Vagina (tissue), 2 donors: Measurements from ENCODE around the gene ITGA6. TPM values are rescaled to one million over a fixed set of nuclear protein-coding genes. Genes with fewer than 3 reads are reported as not detected.

Experiments
- DNase-seq, 2 donors: peaks; one replicate each; pipeline ENCODE4 v3.0.0-alpha.2; 2017; ENCODE audit errors: extremely low spot score in 2 of 2
- H3K27ac ChIP-seq: fragments of 200-600 bp; sonication (generic); one replicate; pipeline ENCODE4 v1.5.1; 2019
- H3K27me3 ChIP-seq: fragments of 200-600 bp; sonication (generic); one replicate; pipeline ENCODE4 v1.5.1; 2019
- H3K36me3 ChIP-seq, 2 donors: fragments of 200-600 bp; sonication (generic); one replicate each; pipeline ENCODE4 v1.5.1; 2017 to 2019
- H3K4me1 ChIP-seq: fragments of 200-600 bp; sonication (generic); one replicate; pipeline ENCODE4 v1.5.1; 2019
- H3K4me3 ChIP-seq, 2 donors: fragments of 200-600 bp; sonication (generic); 1 replicate in 1 of 2; 2 replicates in 1 of 2; pipeline ENCODE4 v1.5.1; 2016 to 2019
- H3K9me3 ChIP-seq: fragments of 200-600 bp; sonication (generic); one replicate; pipeline ENCODE4 v1.5.1; 2019
- POLR2A ChIP-seq, 2 donors: fragments of 450-650 bp; IDR thresholded peaks; one replicate each; pipeline ENCODE4 v1.6.1; 2017; ENCODE audit warnings: antibody characterized with exemption in 2 of 2, mild to moderate bottlenecking in 2 of 2, moderate library complexity in 2 of 2
- POLR2AphosphoS5 ChIP-seq, 2 donors: sonication (generic); formaldehyde crosslinking; IDR thresholded peaks; one replicate each; pipeline ENCODE4 v1.9.0; 2017; ENCODE audit warnings: antibody characterized with exemption in 2 of 2, mild to moderate bottlenecking in 2 of 2, low read depth in 1 of 2; ENCODE audit not compliant: insufficient read depth in 1 of 2
- intact Hi-C: fragments of 100-400 bp; cut with DNase I; formaldehyde crosslinking; loops from one replicate; pipeline ENCODE4 v1.15.1; 2023
- total RNA-seq: library from RNA; depleted of rRNA; stranded (reverse); fragments of >200 nt; gene quantifications from one replicate; pipeline ENCODE4 v1.2.3, GENCODE V29; 2016
- TF ChIP-seq, protein P1 (sequence below), 3 experiments: fragments of 450-650 bp in 2 of 3; fragments of 200-600 bp in 1 of 3; sonication (generic) in 1 of 3; IDR thresholded peaks; one replicate each; pipeline ENCODE4 v1.5.1; 2017 to 2019; ENCODE audit warnings: antibody characterized with exemption in 3 of 3, mild to moderate bottlenecking in 2 of 3, moderate library complexity in 2 of 3

Gene ITGA6
- total RNA-seq, 1 donor from 2014 or later: 82.3 TPM

DNA sequence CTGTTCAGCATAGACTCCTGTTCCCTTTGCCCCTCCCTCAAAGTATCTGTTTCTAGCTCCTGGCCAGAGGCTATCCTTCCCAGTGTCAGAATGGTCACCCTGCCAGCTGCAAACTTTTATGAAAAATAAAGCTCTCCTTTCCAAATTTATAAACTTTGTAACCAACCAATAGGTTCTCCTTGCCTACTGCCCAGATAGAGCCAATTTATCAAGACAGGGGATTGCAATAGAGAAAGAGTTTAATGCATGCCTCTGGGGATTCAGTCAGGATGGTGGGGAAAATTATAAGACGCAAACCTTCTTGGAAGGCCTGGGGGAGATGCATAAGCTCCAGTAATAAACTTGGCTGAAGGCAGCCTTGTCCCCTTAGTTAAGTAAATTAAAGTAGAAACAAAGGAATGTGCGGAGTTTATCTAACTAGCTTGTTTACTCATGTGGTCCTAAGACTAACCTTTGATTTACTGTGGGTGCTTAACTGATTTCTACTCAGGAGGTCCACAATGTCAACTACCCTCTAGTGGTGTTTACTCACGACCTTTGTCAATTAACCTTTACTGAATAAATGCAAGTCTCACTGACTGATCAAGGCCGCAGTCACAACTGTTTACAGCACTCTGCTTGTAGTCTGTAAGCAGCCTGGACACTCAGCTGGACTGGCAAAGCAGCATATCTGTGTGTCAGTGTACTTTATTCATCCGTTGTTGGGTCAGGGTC is 85.6 kb downstream of the ITGA6 start:
- TF ChIP-seq POLR2A (IDR thresholded peaks at IDR 0.05): no peak
- TF ChIP-seq, protein P1, sequence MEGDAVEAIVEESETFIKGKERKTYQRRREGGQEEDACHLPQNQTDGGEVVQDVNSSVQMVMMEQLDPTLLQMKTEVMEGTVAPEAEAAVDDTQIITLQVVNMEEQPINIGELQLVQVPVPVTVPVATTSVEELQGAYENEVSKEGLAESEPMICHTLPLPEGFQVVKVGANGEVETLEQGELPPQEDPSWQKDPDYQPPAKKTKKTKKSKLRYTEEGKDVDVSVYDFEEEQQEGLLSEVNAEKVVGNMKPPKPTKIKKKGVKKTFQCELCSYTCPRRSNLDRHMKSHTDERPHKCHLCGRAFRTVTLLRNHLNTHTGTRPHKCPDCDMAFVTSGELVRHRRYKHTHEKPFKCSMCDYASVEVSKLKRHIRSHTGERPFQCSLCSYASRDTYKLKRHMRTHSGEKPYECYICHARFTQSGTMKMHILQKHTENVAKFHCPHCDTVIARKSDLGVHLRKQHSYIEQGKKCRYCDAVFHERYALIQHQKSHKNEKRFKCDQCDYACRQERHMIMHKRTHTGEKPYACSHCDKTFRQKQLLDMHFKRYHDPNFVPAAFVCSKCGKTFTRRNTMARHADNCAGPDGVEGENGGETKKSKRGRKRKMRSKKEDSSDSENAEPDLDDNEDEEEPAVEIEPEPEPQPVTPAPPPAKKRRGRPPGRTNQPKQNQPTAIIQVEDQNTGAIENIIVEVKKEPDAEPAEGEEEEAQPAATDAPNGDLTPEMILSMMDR (IDR thresholded peaks at IDR 0.05): no peak
- TF ChIP-seq POLR2AphosphoS5 (IDR thresholded peaks at IDR 0.05; ENCODE audit: insufficient read depth in 1 of 2, low read depth in 1 of 2): no peak
- intact Hi-C loops: no loop called here
- H3K36me3 ChIP-seq: peaks cover 0 to 7% of the 10 kb centered on the region in 2 donors
- no peaks in the 10 kb centered on the region for H3K4me1 ChIP-seq
- H3K27ac ChIP-seq: no peak overlapping the region
- H3K9me3 ChIP-seq: peaks cover 7% of the 10 kb centered on the region
- H3K4me3 ChIP-seq: no peak overlapping the region
- no peaks in the 10 kb centered on the region for H3K27me3 ChIP-seq
- DNase-seq: no peak

DNA sequence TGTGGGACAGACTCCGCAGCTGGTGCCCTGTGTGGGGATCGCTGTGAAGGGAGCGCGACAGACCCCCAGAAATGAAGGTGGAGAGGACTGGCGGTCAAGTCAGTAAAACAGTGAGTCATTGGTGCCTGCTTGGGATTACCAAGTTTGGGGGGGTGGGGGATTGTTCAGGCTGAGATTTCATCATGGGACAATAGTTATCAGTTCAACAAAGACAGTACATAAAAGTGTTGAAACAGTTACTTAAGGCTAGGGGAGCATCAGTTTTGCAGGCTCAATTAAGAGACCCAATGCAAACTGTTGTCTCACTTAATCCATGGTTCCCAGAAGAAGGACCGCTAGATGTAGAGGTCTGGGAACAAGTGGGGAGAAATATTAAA is 86.1 kb downstream of the ITGA6 start:
- peaks cover 7% of the 10 kb centered on the region for H3K9me3 ChIP-seq
- intact Hi-C loops: no loop called here
- DNase-seq: no peak
- TF ChIP-seq, protein P1 (IDR thresholded peaks at IDR 0.05): no peak
- TF ChIP-seq POLR2A (IDR thresholded peaks at IDR 0.05) (no peak), POLR2AphosphoS5 (IDR thresholded peaks at IDR 0.05; ENCODE audit: insufficient read depth in 1 of 2, low read depth in 1 of 2) (no peak)
- H3K27ac ChIP-seq: no peak overlapping the region
- no peaks in the 10 kb centered on the region for H3K4me1 ChIP-seq
- peaks cover 0 to 7% of the 10 kb centered on the region in 2 donors for H3K36me3 ChIP-seq
- H3K27me3 ChIP-seq: no peaks in the 10 kb centered on the region
- H3K4me3 ChIP-seq: no peak overlapping the region

DNA sequence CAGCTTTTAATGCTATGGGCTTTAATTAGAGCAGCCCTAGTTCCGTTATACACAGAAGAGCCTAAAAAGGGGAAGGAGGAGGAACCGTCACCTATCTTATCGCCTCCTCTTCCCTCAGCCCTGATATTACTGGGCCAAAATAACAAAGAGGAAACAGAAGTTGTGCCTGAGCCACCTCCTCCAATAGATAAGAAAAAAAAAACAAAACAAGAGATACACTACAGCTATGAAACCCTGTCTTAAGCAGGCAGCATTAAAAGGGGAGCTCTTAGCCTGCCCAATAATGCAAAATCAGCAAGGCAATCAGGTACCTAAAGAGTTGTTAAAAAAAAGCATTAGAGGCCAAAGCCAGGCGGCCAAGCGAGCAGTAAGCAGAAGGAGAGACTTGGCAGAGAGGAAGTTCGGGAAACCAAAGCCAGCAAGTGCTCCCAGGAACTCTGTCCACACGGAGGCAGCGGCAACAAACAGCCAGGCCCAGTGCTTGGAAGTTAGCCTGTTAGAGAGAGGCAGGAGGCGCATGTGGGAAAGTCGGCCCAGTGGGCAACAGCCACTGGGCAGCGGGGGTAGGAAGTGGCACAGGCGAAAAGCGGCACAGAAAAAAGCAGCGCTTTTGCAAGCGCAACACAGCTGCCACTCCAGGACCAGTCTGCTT is 86.7 kb downstream of the ITGA6 start:
- no peak for DNase-seq
- Histone ChIP-seq H3K9me3 (peaks cover 7% of the 10 kb centered on the region), H3K27me3 (no peaks in the 10 kb centered on the region), H3K4me3 (no peak overlapping the region), H3K4me1 (no peaks in the 10 kb centered on the region), H3K36me3 (peaks cover 0 to 7% of the 10 kb centered on the region in 2 donors), H3K27ac (no peak overlapping the region)
- TF ChIP-seq POLR2A (IDR thresholded peaks at IDR 0.05): no peak
- no peak for TF ChIP-seq POLR2AphosphoS5 (IDR thresholded peaks at IDR 0.05; ENCODE audit: insufficient read depth in 1 of 2, low read depth in 1 of 2)
- TF ChIP-seq, protein P1 (IDR thresholded peaks at IDR 0.05): no peak
- intact Hi-C loops: no loop called here

DNA sequence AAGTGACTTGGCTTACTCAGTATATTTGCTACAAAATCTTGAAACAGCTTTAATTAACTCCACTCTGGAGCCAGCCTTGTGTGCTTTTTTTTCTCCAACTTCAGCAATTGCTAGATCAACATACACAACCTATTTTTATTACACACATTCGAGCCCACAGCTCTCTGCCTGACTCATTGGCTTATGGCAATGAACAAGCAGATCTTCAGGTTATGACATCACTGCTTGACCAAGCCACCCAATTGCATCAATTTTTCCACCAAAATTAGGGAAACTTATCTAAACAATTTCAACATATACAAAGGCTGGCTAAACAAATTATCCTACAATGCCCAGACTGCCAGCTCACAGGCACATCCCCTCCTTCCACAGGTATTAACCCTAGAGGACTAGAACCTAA is 88.9 kb downstream of the ITGA6 start:
- Histone ChIP-seq H3K27ac (no peak overlapping the region), H3K4me1 (no peaks in the 10 kb centered on the region), H3K27me3 (no peaks in the 10 kb centered on the region), H3K36me3 (peaks cover 0 to 7% of the 10 kb centered on the region in 2 donors), H3K9me3 (peaks cover 7% of the 10 kb centered on the region), H3K4me3 (no peak overlapping the region)
- TF ChIP-seq POLR2A (IDR thresholded peaks at IDR 0.05) (no peak), POLR2AphosphoS5 (IDR thresholded peaks at IDR 0.05; ENCODE audit: insufficient read depth in 1 of 2, low read depth in 1 of 2) (no peak)
- TF ChIP-seq, protein P1 (IDR thresholded peaks at IDR 0.05): no peak
- peak in 1 of 2 donors; percentile 71 for DNase-seq
- intact Hi-C loops: no loop called here

DNA sequence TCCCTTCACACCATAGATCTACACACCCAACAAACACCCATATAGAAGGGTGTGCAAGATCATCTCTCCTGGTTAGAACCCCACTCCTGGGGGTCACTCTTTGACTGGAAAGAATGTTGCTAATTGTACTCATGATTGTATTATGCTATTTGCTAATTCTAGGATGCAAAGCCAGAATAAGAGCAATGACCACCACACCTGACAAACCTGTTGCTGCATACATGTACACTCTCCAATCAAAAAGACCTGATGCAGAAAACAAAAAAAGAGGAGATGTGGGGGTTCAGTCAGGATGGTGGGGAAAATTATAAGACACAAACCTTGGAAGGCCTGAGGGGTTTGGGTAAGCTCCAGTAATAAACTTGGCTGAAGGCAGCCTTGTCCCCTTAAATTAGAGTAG is 91.6 kb downstream of the ITGA6 start:
- no peak overlapping the region for H3K27ac ChIP-seq
- no peaks in the 10 kb centered on the region for H3K4me1 ChIP-seq
- no peak overlapping the region for H3K4me3 ChIP-seq
- no peak for DNase-seq
- H3K9me3 ChIP-seq: no peaks in the 10 kb centered on the region
- H3K27me3 ChIP-seq: no peaks in the 10 kb centered on the region
- no peaks in the 10 kb centered on the region for H3K36me3 ChIP-seq
- TF ChIP-seq POLR2A (IDR thresholded peaks at IDR 0.05): no peak
- TF ChIP-seq POLR2AphosphoS5 (IDR thresholded peaks at IDR 0.05; ENCODE audit: insufficient read depth in 1 of 2, low read depth in 1 of 2): no peak
- TF ChIP-seq, protein P1 (IDR thresholded peaks at IDR 0.05): no peak
- intact Hi-C loops: no loop called here
